Measurements from ENCODE around the gene C15orf40. TPM values are rescaled to one million over a fixed set of nuclear protein-coding genes. Genes with fewer than 3 reads are reported as not detected.
"Not testable (repeated sequence)": the region's sequence is repeated elsewhere in the genome, so short reads cannot be mapped to it uniquely, and the experiment has no call there.

C15orf40 gene
- total and polyA plus RNA-seq, 2 experiments from 2014 or later: 11.5 to 23.9 TPM

DNA sequence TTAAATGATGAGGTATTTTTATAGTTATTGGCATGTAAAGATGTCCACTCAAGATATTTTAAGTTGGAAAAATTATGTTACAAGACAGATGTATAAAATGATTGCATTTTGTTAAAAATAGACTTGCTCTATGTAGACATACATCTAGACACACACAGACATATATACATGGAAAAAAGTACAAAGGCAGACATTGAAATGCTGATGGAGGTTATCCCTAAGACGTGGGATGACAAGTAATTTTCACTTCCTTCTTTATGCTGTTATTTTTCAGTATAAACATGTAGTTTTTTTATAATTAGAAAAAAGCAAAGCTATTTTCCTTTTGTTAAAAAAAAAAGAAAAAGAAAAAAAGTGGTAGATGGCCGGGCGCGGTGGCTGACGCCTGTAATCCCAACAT lies 66.1 kb downstream of the C15orf40 start:
- Histone ChIP-seq H3K36me3 (no peaks in the 10 kb centered on the region), H3K9me3 (ENCODE audit: low read depth) (no peaks in the 10 kb centered on the region), H3K27me3 (peaks cover 19% of the 10 kb centered on the region), H3K4me1 (ENCODE audit: low read depth) (no peaks in the 10 kb centered on the region), H3K4me3 (no peak overlapping the region), H3K27ac (no peak overlapping the region)
- DNase-seq (ENCODE audit: low read depth in 1 of 2, low spot score in 1 of 2): no peak
- TF ChIP-seq, protein P1, sequence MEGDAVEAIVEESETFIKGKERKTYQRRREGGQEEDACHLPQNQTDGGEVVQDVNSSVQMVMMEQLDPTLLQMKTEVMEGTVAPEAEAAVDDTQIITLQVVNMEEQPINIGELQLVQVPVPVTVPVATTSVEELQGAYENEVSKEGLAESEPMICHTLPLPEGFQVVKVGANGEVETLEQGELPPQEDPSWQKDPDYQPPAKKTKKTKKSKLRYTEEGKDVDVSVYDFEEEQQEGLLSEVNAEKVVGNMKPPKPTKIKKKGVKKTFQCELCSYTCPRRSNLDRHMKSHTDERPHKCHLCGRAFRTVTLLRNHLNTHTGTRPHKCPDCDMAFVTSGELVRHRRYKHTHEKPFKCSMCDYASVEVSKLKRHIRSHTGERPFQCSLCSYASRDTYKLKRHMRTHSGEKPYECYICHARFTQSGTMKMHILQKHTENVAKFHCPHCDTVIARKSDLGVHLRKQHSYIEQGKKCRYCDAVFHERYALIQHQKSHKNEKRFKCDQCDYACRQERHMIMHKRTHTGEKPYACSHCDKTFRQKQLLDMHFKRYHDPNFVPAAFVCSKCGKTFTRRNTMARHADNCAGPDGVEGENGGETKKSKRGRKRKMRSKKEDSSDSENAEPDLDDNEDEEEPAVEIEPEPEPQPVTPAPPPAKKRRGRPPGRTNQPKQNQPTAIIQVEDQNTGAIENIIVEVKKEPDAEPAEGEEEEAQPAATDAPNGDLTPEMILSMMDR (IDR thresholded peaks at IDR 0.05; ENCODE audit: low read depth, low read length): no peak

DNA sequence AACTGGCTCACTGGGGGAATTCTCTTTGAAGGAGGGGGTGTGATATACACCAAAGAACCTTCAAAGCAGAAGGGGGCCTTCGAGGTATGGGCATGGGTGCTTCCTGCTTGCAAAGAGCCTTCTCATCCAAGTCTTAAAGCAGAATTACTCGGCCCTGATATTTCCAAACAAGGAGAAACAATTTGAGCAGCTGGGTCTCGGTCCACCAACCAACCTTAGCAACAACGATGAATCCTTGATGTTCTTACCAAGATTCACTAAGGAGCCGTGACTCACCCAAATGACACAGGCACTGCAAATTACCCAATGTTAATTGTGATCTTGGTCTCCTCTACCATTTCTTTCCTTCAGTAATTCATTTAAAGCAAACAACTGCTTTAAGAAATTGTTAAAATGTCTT lies 66.6 kb downstream of the C15orf40 start:
- Histone ChIP-seq H3K27ac (no peak overlapping the region), H3K9me3 (ENCODE audit: low read depth) (no peaks in the 10 kb centered on the region), H3K27me3 (peaks cover 14% of the 10 kb centered on the region), H3K4me3 (no peak overlapping the region), H3K36me3 (no peaks in the 10 kb centered on the region), H3K4me1 (ENCODE audit: low read depth) (no peaks in the 10 kb centered on the region)
- TF ChIP-seq, protein P1 (IDR thresholded peaks at IDR 0.05; ENCODE audit: low read depth, low read length): no peak
- no peak for DNase-seq (ENCODE audit: low read depth in 1 of 2, low spot score in 1 of 2)

DNA sequence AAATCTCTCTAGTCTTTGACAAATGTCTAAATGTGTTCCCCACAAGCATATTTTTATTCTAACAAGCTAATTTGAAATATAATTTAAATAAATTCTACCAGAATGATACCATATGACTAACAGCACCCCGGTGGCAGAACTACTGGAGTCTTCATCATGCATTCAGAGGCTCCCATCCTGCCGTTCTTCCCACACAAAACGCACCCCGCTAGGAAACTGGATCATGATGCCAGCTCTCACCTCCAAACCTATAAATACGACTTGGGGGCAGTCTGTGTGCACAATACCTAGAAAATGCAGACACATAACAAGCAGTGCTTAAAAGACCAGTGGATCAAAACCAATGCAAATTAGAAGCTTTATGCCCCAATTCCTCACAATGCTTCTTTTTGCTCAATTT lies 67.4 kb downstream of the C15orf40 start:
- H3K27ac ChIP-seq: no peak overlapping the region
- no peaks in the 10 kb centered on the region for H3K4me1 ChIP-seq (ENCODE audit: low read depth)

GRCh38 chr15:82943176-82943575 lies 68.3 kb downstream of the C15orf40 start:
- DNase-seq (ENCODE audit: low read depth in 1 of 2, low spot score in 1 of 2): no peak
- no peak overlapping the region for H3K27ac ChIP-seq
- no peaks in the 10 kb centered on the region for H3K4me1 ChIP-seq (ENCODE audit: low read depth)
- no peaks in the 10 kb centered on the region for H3K36me3 ChIP-seq
- no peaks in the 10 kb centered on the region for H3K27me3 ChIP-seq
- TF ChIP-seq, protein P1 (IDR thresholded peaks at IDR 0.05; ENCODE audit: low read depth, low read length): no peak
- no peaks in the 10 kb centered on the region for H3K9me3 ChIP-seq (ENCODE audit: low read depth)
- H3K4me3 ChIP-seq: no peak overlapping the region

More for the DNA sequence above, 67.4 kb downstream of the C15orf40 start:
- Histone ChIP-seq H3K9me3 (ENCODE audit: low read depth) (no peaks in the 10 kb centered on the region), H3K27me3 (peaks cover 6% of the 10 kb centered on the region), H3K36me3 (no peaks in the 10 kb centered on the region), H3K4me3 (no peak overlapping the region)
- DNase-seq (ENCODE audit: low read depth in 1 of 2, low spot score in 1 of 2): no peak
- TF ChIP-seq, protein P1 (IDR thresholded peaks at IDR 0.05; ENCODE audit: low read depth, low read length): no peak

DNA sequence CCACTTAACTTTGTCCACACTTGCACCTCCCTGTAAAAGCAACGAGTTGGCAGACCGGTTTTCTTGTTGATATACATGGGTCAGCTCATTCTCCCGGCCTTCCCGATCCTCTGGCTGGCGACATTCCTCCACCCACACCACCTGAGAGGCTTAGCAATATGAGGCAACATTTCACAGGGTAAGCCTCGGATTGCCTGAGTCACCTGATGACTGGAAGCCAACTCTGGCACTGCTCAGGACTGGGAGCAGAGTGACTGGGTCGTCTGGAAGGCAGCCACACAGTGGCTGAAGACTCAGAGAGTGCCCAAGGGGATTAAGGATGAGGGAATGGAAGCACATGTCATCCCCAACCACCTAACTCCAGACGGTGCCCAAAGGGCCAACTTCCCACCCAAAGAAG lies 68.7 kb downstream of the C15orf40 start:
- Histone ChIP-seq H3K9me3 (ENCODE audit: low read depth) (no peaks in the 10 kb centered on the region), H3K27ac (no peak overlapping the region), H3K4me1 (ENCODE audit: low read depth) (no peaks in the 10 kb centered on the region), H3K36me3 (no peaks in the 10 kb centered on the region), H3K27me3 (no peaks in the 10 kb centered on the region), H3K4me3 (no peak overlapping the region)
- DNase-seq (ENCODE audit: low read depth in 1 of 2, low spot score in 1 of 2): no peak
- TF ChIP-seq, protein P1 (IDR thresholded peaks at IDR 0.05; ENCODE audit: low read depth, low read length): no peak

- not testable (repeated sequence) for H3K36me3 ChIP-seq; H3K27me3 ChIP-seq; H3K4me3 ChIP-seq; H3K27ac ChIP-seq; H3K4me1 ChIP-seq (ENCODE audit: low read depth); H3K9me3 ChIP-seq (ENCODE audit: low read depth); DNase-seq (ENCODE audit: low read depth in 1 of 2, low spot score in 1 of 2)
Observed at GRCh38 chr15:82939678-82940077, 71.8 kb downstream of the C15orf40 start.

Other genes with a start within 250 kb of the C15orf40 start
- gene FSD2, start 205.6 kb downstream of the C15orf40 start, total RNA-seq: 17.3 and 44.9 TPM in 2 replicates
- 14.9 and 45.6 TPM in 2 replicates for gene FSD2, start 205.6 kb downstream of the C15orf40 start, polyA plus RNA-seq
- gene WHAMM, start 202.0 kb downstream of the C15orf40 start, total RNA-seq: 5.7 and 7.6 TPM in 2 replicates
- 3.6 and 5.1 TPM in 2 replicates for gene WHAMM, start 202.0 kb downstream of the C15orf40 start, polyA plus RNA-seq
- 52.4 and 54.5 TPM in 2 replicates for gene HOMER2, start 58.9 kb downstream of the C15orf40 start, total RNA-seq
- 24.4 and 27.3 TPM in 2 replicates for gene HOMER2, start 58.9 kb downstream of the C15orf40 start, polyA plus RNA-seq
- 37.3 and 60.7 TPM in 2 replicates for gene RAMAC, start 25.4 kb downstream of the C15orf40 start, total RNA-seq
- 67.7 and 91.1 TPM in 2 replicates for gene RAMAC, start 25.4 kb downstream of the C15orf40 start, polyA plus RNA-seq
- 125 and 126 TPM in 2 replicates for gene BTBD1, start 55.6 kb upstream of the C15orf40 start, total RNA-seq
- 102 and 109 TPM in 2 replicates for gene BTBD1, start 55.6 kb upstream of the C15orf40 start, polyA plus RNA-seq
- 0.49 and 1.3 TPM in 2 replicates for gene TM6SF1, start 96.0 kb upstream of the C15orf40 start, total RNA-seq
- gene TM6SF1, start 96.0 kb upstream of the C15orf40 start, polyA plus RNA-seq: 1.8 and 2.8 TPM in 2 replicates
- 101 and 164 TPM in 2 replicates for gene HDGFL3, start 196.2 kb upstream of the C15orf40 start, total RNA-seq
- gene HDGFL3, start 196.2 kb upstream of the C15orf40 start, polyA plus RNA-seq: 68.8 and 80.4 TPM in 2 replicates